LNCAP (cell line): ENCODE measurements around the gene MGAT2.

ENCODE experiments used
- TF ChIP-seq, protein P1 (sequence below): fragments of 450-650 bp; IDR thresholded peaks from 2 replicates; pipeline ENCODE4 v1.5.1; 2017; ENCODE audit warnings: mild to moderate bottlenecking

The MGAT2 gene

DNA sequence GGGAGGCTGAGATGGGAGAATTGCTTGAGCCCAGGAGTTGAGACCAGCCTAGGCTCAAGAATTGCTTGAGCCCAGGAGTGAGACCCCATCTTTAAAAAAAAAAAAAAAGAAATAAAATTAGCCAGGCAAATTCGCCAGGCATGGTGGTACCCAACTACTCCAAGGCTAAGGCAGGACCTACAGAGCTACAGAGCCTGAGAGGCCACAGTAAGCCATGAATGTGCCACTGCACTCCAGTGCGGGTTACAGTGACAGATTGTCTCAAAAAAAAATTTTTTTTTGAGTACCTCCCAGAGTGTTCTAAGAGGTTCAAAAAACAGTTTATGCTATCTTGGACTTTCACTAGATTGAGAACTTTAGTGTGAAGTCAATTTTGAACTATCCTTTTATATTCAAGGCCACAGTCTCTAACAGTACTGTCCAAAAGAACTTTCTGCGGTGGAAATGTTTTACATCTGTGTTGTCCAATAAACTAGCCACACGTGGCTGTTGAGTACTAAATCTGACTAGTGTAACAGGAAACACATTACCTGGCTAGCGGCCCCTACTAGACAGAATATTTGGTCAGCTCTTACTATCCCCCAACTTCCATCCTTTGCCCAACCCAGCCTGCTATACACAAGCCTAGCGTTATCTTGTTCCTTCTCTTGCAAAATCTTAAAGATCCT is 2.6 kb upstream of the MGAT2 start:
- TF ChIP-seq, protein P1, sequence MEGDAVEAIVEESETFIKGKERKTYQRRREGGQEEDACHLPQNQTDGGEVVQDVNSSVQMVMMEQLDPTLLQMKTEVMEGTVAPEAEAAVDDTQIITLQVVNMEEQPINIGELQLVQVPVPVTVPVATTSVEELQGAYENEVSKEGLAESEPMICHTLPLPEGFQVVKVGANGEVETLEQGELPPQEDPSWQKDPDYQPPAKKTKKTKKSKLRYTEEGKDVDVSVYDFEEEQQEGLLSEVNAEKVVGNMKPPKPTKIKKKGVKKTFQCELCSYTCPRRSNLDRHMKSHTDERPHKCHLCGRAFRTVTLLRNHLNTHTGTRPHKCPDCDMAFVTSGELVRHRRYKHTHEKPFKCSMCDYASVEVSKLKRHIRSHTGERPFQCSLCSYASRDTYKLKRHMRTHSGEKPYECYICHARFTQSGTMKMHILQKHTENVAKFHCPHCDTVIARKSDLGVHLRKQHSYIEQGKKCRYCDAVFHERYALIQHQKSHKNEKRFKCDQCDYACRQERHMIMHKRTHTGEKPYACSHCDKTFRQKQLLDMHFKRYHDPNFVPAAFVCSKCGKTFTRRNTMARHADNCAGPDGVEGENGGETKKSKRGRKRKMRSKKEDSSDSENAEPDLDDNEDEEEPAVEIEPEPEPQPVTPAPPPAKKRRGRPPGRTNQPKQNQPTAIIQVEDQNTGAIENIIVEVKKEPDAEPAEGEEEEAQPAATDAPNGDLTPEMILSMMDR: no peak

GRCh38 chr14:49619730-49620129 is 869 bp upstream of the MGAT2 start:
- TF ChIP-seq, protein P1: no peak

DNA sequence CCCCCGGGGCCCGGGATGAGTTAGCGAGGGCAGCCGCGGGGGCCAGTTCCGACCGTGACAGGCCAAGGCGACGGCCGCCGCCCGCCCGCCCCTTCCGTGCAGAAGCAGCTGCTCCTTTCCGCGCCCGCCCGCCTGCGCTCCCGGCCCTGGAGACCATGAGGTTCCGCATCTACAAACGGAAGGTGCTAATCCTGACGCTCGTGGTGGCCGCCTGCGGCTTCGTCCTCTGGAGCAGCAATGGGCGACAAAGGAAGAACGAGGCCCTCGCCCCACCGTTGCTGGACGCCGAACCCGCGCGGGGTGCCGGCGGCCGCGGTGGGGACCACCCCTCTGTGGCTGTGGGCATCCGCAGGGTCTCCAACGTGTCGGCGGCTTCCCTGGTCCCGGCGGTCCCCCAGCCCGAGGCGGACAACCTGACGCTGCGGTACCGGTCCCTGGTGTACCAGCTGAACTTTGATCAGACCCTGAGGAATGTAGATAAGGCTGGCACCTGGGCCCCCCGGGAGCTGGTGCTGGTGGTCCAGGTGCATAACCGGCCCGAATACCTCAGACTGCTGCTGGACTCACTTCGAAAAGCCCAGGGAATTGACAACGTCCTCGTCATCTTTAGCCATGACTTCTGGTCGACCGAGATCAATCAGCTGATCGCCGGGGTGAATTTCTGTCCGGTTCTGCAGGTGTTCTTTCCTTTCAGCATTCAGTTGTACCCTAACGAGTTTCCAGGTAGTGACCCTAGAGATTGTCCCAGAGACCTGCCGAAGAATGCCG is 699 bp downstream of the MGAT2 start:
- TF ChIP-seq, protein P1: no peak

DNA sequence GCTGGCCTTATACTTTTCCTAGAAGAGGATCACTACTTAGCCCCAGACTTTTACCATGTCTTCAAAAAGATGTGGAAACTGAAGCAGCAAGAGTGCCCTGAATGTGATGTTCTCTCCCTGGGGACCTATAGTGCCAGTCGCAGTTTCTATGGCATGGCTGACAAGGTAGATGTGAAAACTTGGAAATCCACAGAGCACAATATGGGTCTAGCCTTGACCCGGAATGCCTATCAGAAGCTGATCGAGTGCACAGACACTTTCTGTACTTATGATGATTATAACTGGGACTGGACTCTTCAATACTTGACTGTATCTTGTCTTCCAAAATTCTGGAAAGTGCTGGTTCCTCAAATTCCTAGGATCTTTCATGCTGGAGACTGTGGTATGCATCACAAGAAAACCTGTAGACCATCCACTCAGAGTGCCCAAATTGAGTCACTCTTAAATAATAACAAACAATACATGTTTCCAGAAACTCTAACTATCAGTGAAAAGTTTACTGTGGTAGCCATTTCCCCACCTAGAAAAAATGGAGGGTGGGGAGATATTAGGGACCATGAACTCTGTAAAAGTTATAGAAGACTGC is 1.5 kb downstream of the MGAT2 start:
- TF ChIP-seq, protein P1: no peak

DNA sequence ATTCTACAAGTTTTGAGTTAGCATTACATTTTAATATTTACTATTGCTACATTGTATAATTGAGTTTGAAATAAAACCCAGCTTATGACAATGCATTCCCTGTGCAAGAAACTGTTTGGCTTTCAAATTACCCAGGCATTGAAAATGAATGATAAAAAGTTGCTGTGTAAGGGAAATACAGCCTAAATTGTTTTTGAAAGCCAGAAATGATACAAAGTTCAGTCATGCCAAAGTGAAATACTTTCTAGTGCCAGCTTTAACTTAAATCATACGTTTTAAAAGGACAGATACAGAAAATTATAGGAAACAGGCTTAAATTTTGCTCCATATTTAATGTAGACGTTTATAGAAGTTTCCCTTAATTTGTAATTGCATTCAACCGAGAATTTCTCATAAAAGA is 2.8 kb downstream of the MGAT2 start:
- TF ChIP-seq, protein P1: no peak

DNA sequence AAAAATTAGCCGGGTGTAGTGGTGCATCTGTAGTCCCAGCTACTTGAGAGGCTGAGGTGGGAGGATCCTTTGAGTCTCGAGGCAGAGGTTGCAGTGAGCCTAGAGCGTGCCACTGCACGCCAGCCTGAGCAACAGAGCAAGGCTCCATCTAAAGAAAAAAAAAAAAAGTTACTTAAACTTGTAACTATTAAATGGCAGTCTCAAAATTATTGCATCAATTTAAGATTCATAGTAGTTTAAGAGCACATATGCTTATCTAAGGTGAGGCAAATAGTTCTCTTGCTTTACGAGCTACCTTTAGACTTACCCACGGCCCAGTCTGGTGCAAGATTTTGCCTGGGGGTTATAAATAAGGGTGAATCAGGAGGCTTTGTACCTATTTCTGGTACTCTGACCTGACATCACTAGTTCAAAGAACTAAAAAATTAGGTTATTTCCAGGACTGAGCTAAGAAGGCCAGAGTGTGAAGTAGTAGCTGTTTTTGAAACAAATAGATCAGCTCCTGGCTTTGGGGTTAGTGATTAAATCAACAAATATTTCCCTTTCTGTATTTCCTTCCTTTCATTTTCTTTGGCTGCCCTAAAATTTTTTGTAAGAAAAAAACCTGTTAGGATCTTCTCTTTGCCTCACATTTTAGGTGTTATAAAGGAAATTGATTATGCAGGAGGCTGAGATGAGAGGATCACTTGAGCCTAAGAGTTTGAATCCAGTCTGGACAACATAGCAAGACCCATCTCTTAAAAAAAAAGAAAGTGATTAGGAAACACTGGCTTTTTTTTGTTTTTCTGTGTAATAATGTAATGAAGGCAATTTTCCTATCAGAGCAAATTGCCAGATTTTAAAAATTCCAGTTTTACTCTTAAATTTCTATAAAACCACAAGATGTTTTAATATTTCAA is 3.6 kb downstream of the MGAT2 start:
- TF ChIP-seq, protein P1: no peak
